Left lung (tissue), 10 donors: ENCODE data around the gene PYGO1. TPM values are rescaled to one million over a fixed set of nuclear protein-coding genes. Genes with fewer than 3 reads are reported as not detected.

Experiments used
- ATAC-seq: fragments of 200-7000 bp; cut with Tn5 transposase; one replicate; pipeline ENCODE4 v1.9.1; 2020; ENCODE audit warnings: moderate library complexity
- DNase-seq, 4 donors: peaks; one replicate each; pipeline ENCODE4 v3.0.0-alpha.2; 2013 to 2020
- H3K27ac ChIP-seq, 2 donors: fragments of 200-600 bp; sonication (generic) in 1 of 2; one replicate each; pipeline versions ENCODE4 v1.5.0 to v1.8.0; 2020 to 2021
- H3K27me3 ChIP-seq, 2 donors: fragments of 200-600 bp; sonication (generic) in 1 of 2; one replicate each; pipeline versions ENCODE4 v1.5.0 to v1.8.0; 2020 to 2021
- H3K36me3 ChIP-seq, 2 donors: fragments of 200-600 bp; sonication (generic) in 1 of 2; one replicate each; pipeline versions ENCODE4 v1.5.0 to v1.8.0; 2020 to 2021
- H3K4me1 ChIP-seq, 2 donors: fragments of 200-600 bp; one replicate each; pipeline ENCODE4 v1.8.0; 2021
- H3K4me3 ChIP-seq, 2 donors: fragments of 200-600 bp; sonication (generic) in 1 of 2; one replicate each; pipeline versions ENCODE4 v1.5.0 to v1.8.0; 2020 to 2021; ENCODE audit warnings: mild to moderate bottlenecking in 1 of 2
- H3K9me3 ChIP-seq, 2 donors: fragments of 200-600 bp; sonication (generic) in 1 of 2; one replicate each; pipeline versions ENCODE4 v1.5.0 to v1.8.0; 2020 to 2021
- CTCF ChIP-seq, 2 donors: fragments of 200-600 bp; sonication (generic) in 1 of 2; IDR thresholded peaks; one replicate each; pipeline versions ENCODE4 v1.5.0 to v1.8.0; 2021; ENCODE audit warnings: antibody characterized with exemption in 2 of 2
- intact Hi-C, 2 donors: fragments of 100-400 bp; cut with DNase I; formaldehyde crosslinking; loops; one replicate each; pipeline versions ENCODE4 v1.11.2 to v1.14.2; 2022
- polyA plus RNA-seq, 6 donors: library from polyadenylated mRNA; unstranded; fragments of 120-200 nt; gene quantifications; one replicate each; pipeline ENCODE4 v1.2.1, GENCODE V29; 2013; ENCODE audit not compliant: insufficient read length in 6 of 6
- total RNA-seq, 2 donors: library from RNA; stranded (reverse); fragmentation: NEBNext Ultra II Directional; extraction: Animal tissue kit (Norgen Biotek cat#: 25700); gene quantifications; one replicate each; pipeline ENCODE4 v1.2.1, GENCODE V29; 2021
- donor health status: DM: no; HTN: yes; CAD: no.
- donor health status: DM: no; HTN: no; CAD: no.

Gene PYGO1
- total and polyA plus RNA-seq, 8 donors, result 10.4 to 22.3 (median 18.7) TPM

- Histone ChIP-seq H3K4me3 (no peak overlapping the region), H3K36me3 (no peaks in the 10 kb centered on the region), H3K27ac (no peak overlapping the region), H3K27me3 (no peaks in the 10 kb centered on the region), H3K9me3 (no peaks in the 10 kb centered on the region), H3K4me1 (no peaks in the 10 kb centered on the region)
- intact Hi-C loops, result no loop called here
- DNase-seq (no peak), ATAC-seq (no peak)
- TF ChIP-seq CTCF (IDR thresholded peaks at IDR 0.05), result no peak
Measured at GRCh38 chr15:55535436-55535835, 52.7 kb downstream of the PYGO1 start.

- DNase-seq, result no peak
- intact Hi-C loops, result no loop called here
- H3K36me3 ChIP-seq, result no peaks in the 10 kb centered on the region
- H3K4me1 ChIP-seq, result no peaks in the 10 kb centered on the region
- no peak overlapping the region for H3K27ac ChIP-seq
- no peaks in the 10 kb centered on the region for H3K27me3 ChIP-seq
- H3K4me3 ChIP-seq, result no peak overlapping the region
- TF ChIP-seq CTCF (IDR thresholded peaks at IDR 0.05), result no peak
- no peak for ATAC-seq
- H3K9me3 ChIP-seq, result no peaks in the 10 kb centered on the region
Measured at GRCh38 chr15:55532944-55533343, 55.2 kb downstream of the PYGO1 start.

GRCh38 chr15:55530861-55531313 lies 57.3 kb downstream of the PYGO1 start:
- DNase-seq, result peak in 2 of 4 donors; percentile 64 to 65
- H3K27ac ChIP-seq, result peak overlapping the region in 1 of 2 donors; percentile 4
- H3K36me3 ChIP-seq, result no peaks in the 10 kb centered on the region
- H3K9me3 ChIP-seq, result no peaks in the 10 kb centered on the region
- H3K4me3 ChIP-seq, result no peak overlapping the region
- ATAC-seq, result peak; percentile 65
- H3K27me3 ChIP-seq, result no peaks in the 10 kb centered on the region
- TF ChIP-seq CTCF (IDR thresholded peaks at IDR 0.05), result no peak
- no peaks in the 10 kb centered on the region for H3K4me1 ChIP-seq
- intact Hi-C loops, result no loop called here

- no peak for TF ChIP-seq CTCF (IDR thresholded peaks at IDR 0.05)
- Histone ChIP-seq H3K4me3 (no peak overlapping the region), H3K9me3 (no peaks in the 10 kb centered on the region), H3K27ac (no peak overlapping the region), H3K4me1 (no peaks in the 10 kb centered on the region), H3K36me3 (no peaks in the 10 kb centered on the region), H3K27me3 (no peaks in the 10 kb centered on the region)
- intact Hi-C loops, result no loop called here
- no peak for ATAC-seq
- no peak for DNase-seq
Measured at GRCh38 chr15:55528812-55529211, 59.3 kb downstream of the PYGO1 start.

GRCh38 chr15:55527150-55527549 lies 61.0 kb downstream of the PYGO1 start:
- intact Hi-C loops, result no loop called here
- no peak overlapping the region for H3K4me3 ChIP-seq
- no peaks in the 10 kb centered on the region for H3K9me3 ChIP-seq
- no peak overlapping the region for H3K27ac ChIP-seq
- ATAC-seq (no peak), DNase-seq (no peak)
- TF ChIP-seq CTCF (IDR thresholded peaks at IDR 0.05), result no peak
- H3K4me1 ChIP-seq, result no peaks in the 10 kb centered on the region
- no peaks in the 10 kb centered on the region for H3K36me3 ChIP-seq
- no peaks in the 10 kb centered on the region for H3K27me3 ChIP-seq
